ENCODE results near the gene PTPRN2. TPM values are rescaled to one million over a fixed set of nuclear protein-coding genes. Genes with fewer than 3 reads are reported as not detected.

PTPRN2 gene
- total and polyA plus RNA-seq, 2 of the 13 experiments (the other 11 are each of a cell fraction or from before 2014, with no cell fraction given), result 2.5 to 24.2 TPM

- no TSS peak for BruUV-seq (replicated peaks)
- intact Hi-C loops (cut with micrococcal nuclease; ENCODE audit: unreplicated experiment) (no loop called here), in situ Hi-C loops (cut with HindIII; ENCODE audit: extremely low pct_ligation_motif_present, low pct_unique_long_range_greater_than_20kb) (no loop called here)
- no peaks in the 10 kb centered on the region for H3K79me2 ChIP-seq (ENCODE audit: insufficient read depth, low read length)
- no peak overlapping the region for H2AFZ ChIP-seq (ENCODE audit: low read length)
- FAIRE-seq (no peak), DNase-seq (ENCODE audit: low spot score) (no peak), ATAC-seq (no peak)
- no peaks in the 10 kb centered on the region for H3K36me3 ChIP-seq (replicated peaks in 1 of 2; ENCODE audit: control insufficient read depth in 1 of 2, insufficient read depth in 2 of 2, low read length in 2 of 2)
- ChIA-PET CTCF (ENCODE audit: low intra/inter-chr PET ratio, low total read pairs) (no interaction called here), POLR2A (no interaction called here)
- peaks cover 12% of the 10 kb centered on the region; the same call in 1 of the 2 replicates for H3K4me1 ChIP-seq (ENCODE audit: insufficient read depth, low read length)
- no peaks in the 10 kb centered on the region for H3K9me3 ChIP-seq (ENCODE audit: low read length)
- peaks cover 2% of the 10 kb centered on the region; the same call in 1 of the 2 replicates for H4K20me1 ChIP-seq (ENCODE audit: insufficient read depth, low read length)
- TF ChIP-seq ZNF547 (CRISPR knock-in tag; IDR thresholded peaks at IDR 0.05) (no peak), ZNF644 (CRISPR knock-in tag; IDR thresholded peaks at IDR 0.05; ENCODE audit: low read depth) (no peak), ADNP (CRISPR knock-in tag; IDR thresholded peaks at IDR 0.05) (no peak), ZNF503 (CRISPR knock-in tag; IDR thresholded peaks at IDR 0.05) (no peak), SMAD1 (CRISPR knock-in tag; IDR thresholded peaks at IDR 0.05; ENCODE audit: borderline replicate concordance, low read depth) (no peak), WIZ (CRISPR knock-in tag; IDR thresholded peaks at IDR 0.05) (no peak), TCF12 (IDR thresholded peaks at IDR 0.05) (no peak), TCF12 (CRISPR knock-in tag; IDR thresholded peaks at IDR 0.05) (no peak), HNRNPUL1 (IDR thresholded peaks at IDR 0.05; ENCODE audit: low read depth, low read length) (no peak), ZFAT (CRISPR knock-in tag; conservative IDR thresholded peaks at IDR 0.05) (no peak), NAIF1 (CRISPR knock-in tag; IDR thresholded peaks at IDR 0.05; ENCODE audit: borderline replicate concordance) (no peak), IKZF1 (IDR thresholded peaks at IDR 0.05) (no peak), SP1 (IDR thresholded peaks at IDR 0.05) (no peak), SP1 (CRISPR knock-in tag; IDR thresholded peaks at IDR 0.05) (no peak), KAT7 (CRISPR knock-in tag; IDR thresholded peaks at IDR 0.05; ENCODE audit: borderline replicate concordance) (no peak), NFIC (IDR thresholded peaks at IDR 0.05; ENCODE audit: low read length) (no peak), ELF1 (CRISPR knock-in tag; IDR thresholded peaks at IDR 0.05) (no peak)
- TF ChIP-seq, protein P1, sequence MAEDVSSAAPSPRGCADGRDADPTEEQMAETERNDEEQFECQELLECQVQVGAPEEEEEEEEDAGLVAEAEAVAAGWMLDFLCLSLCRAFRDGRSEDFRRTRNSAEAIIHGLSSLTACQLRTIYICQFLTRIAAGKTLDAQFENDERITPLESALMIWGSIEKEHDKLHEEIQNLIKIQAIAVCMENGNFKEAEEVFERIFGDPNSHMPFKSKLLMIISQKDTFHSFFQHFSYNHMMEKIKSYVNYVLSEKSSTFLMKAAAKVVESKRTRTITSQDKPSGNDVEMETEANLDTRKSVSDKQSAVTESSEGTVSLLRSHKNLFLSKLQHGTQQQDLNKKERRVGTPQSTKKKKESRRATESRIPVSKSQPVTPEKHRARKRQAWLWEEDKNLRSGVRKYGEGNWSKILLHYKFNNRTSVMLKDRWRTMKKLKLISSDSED (CRISPR knock-in tag; IDR thresholded peaks at IDR 0.05), result no peak
- no peak overlapping the region for H3K4me3 ChIP-seq (replicated peaks in 1 of 3; ENCODE audit: insufficient read depth in 1 of 3, low read depth in 2 of 3, low read length in 3 of 3)
- H3K27me3 ChIP-seq (ENCODE audit: control insufficient read depth in 1 of 2, insufficient read depth in 2 of 2, low read length in 2 of 2), result no peaks in the 10 kb centered on the region; a peak in 1 of 5 replicates
- WGBS (ENCODE audit: low lambda C conversion rate), result 92% methylated on average over 6 of the region's 18 CpGs
- no peak overlapping the region for H3K4me2 ChIP-seq (ENCODE audit: low read depth, low read length)
- no peak overlapping the region for H3K27ac ChIP-seq (ENCODE audit: extremely low read length, insufficient read depth, low read length)
- H3K9ac ChIP-seq (ENCODE audit: insufficient read depth, low read depth, low read length), result no peak overlapping the region
Observed at GRCh38 chr7:157907091-157907490, 680.5 kb downstream of the PTPRN2 start.
